Central memory CD8-positive, alpha-beta T cell (primary cell): ENCODE results near the gene CELSR1.

ENCODE experiments used
- ATAC-seq: fragments of 150-1000 bp; cut with Tn5 transposase; replicated peaks from 2 replicates; pipeline ENCODE4 v1.10.0; 2022; ENCODE audit warnings: mild to moderate bottlenecking, moderate FRiP score, moderate number of reproducible peaks; ENCODE audit not compliant: poor library complexity, severe bottlenecking; ENCODE audit errors: extremely low read depth
- DNase-seq, 2 donors: peaks; one replicate each; pipeline ENCODE4 v3.0.0; 2021; ENCODE audit warnings: low spot score in 2 of 2
- H3K27ac Mint-ChIP-seq: one replicate; pipeline ENCODE4 v1.8.0; 2022; ENCODE audit warnings: low read depth, mild to moderate bottlenecking, moderate library complexity, mixed read lengths
- H3K27me3 Mint-ChIP-seq: one replicate; pipeline ENCODE4 v1.8.0; 2022; ENCODE audit warnings: mixed read lengths
- H3K36me3 Mint-ChIP-seq: one replicate; pipeline ENCODE4 v1.8.0; 2022; ENCODE audit warnings: mild to moderate bottlenecking, moderate library complexity, mixed read lengths; ENCODE audit not compliant: insufficient read depth
- H3K4me1 Mint-ChIP-seq: one replicate; pipeline ENCODE4 v1.8.0; 2022; ENCODE audit warnings: mixed read lengths
- H3K4me3 Mint-ChIP-seq: one replicate; pipeline ENCODE4 v1.8.0; 2022; ENCODE audit warnings: mild to moderate bottlenecking, moderate library complexity, mixed read lengths
- H3K9me3 Mint-ChIP-seq: one replicate; pipeline ENCODE4 v1.8.0; 2022; ENCODE audit warnings: mixed read lengths

CELSR1 gene

GRCh38 chr22:46514592-46515207 is 22.7 kb downstream of the CELSR1 start:
- Mint-ChIP-seq H3K36me3 (no peaks in the 10 kb centered on the region), H3K27me3 (peaks cover 8% of the 10 kb centered on the region), H3K4me3 (no peak overlapping the region), H3K27ac (no peak overlapping the region), H3K4me1 (no peaks in the 10 kb centered on the region), H3K9me3 (no peaks in the 10 kb centered on the region)
- ATAC-seq (no peak), DNase-seq (no peak)

GRCh38 chr22:46513908-46514550 is 23.4 kb downstream of the CELSR1 start:
- ATAC-seq = no peak
- H3K27ac Mint-ChIP-seq = no peak overlapping the region

GRCh38 chr22:46512683-46513082 is 24.7 kb downstream of the CELSR1 start:
- H3K27me3 Mint-ChIP-seq = peaks cover 15% of the 10 kb centered on the region
- no peak overlapping the region for H3K4me3 Mint-ChIP-seq
- H3K36me3 Mint-ChIP-seq = no peaks in the 10 kb centered on the region
- DNase-seq (no peak), ATAC-seq (no peak)
- no peak overlapping the region for H3K27ac Mint-ChIP-seq
- no peaks in the 10 kb centered on the region for H3K9me3 Mint-ChIP-seq
- no peaks in the 10 kb centered on the region for H3K4me1 Mint-ChIP-seq

More at GRCh38 chr22:46513908-46514550, 23.4 kb downstream of the CELSR1 start:
- Mint-ChIP-seq H3K4me3 (no peak overlapping the region), H3K36me3 (no peaks in the 10 kb centered on the region), H3K9me3 (no peaks in the 10 kb centered on the region), H3K27me3 (peaks cover 14% of the 10 kb centered on the region), H3K4me1 (no peaks in the 10 kb centered on the region)
- DNase-seq = no peak

GRCh38 chr22:46512039-46512370 is 25.4 kb downstream of the CELSR1 start:
- Mint-ChIP-seq H3K9me3 (no peaks in the 10 kb centered on the region), H3K4me3 (no peak overlapping the region), H3K4me1 (no peaks in the 10 kb centered on the region), H3K36me3 (no peaks in the 10 kb centered on the region), H3K27me3 (peaks cover 8% of the 10 kb centered on the region), H3K27ac (no peak overlapping the region)
- ATAC-seq (no peak), DNase-seq (no peak)

GRCh38 chr22:46511151-46512038 is 26.0 kb downstream of the CELSR1 start:
- Mint-ChIP-seq H3K36me3 (no peaks in the 10 kb centered on the region), H3K4me1 (no peaks in the 10 kb centered on the region), H3K4me3 (no peak overlapping the region), H3K27ac (no peak overlapping the region), H3K27me3 (peaks cover 8% of the 10 kb centered on the region), H3K9me3 (no peaks in the 10 kb centered on the region)
- DNase-seq (no peak), ATAC-seq (no peak)

- Mint-ChIP-seq H3K27ac (no peak overlapping the region), H3K27me3 (peaks cover 8% of the 10 kb centered on the region), H3K36me3 (no peaks in the 10 kb centered on the region), H3K4me1 (peaks cover 4% of the 10 kb centered on the region), H3K9me3 (no peaks in the 10 kb centered on the region), H3K4me3 (no peak overlapping the region)
- ATAC-seq = no peak
- DNase-seq = no peak
These were observed 27.9 kb downstream of the CELSR1 start for GRCh38 chr22:46509416-46510089.

- DNase-seq = no peak
- Mint-ChIP-seq H3K4me3 (no peak overlapping the region), H3K9me3 (no peaks in the 10 kb centered on the region), H3K4me1 (peaks cover 5% of the 10 kb centered on the region), H3K36me3 (no peaks in the 10 kb centered on the region), H3K27me3 (peaks cover 10% of the 10 kb centered on the region), H3K27ac (no peak overlapping the region)
- no peak for ATAC-seq
These were observed 28.9 kb downstream of the CELSR1 start for GRCh38 chr22:46508491-46508999.

GRCh38 chr22:46507451-46508425 is 29.7 kb downstream of the CELSR1 start:
- H3K36me3 Mint-ChIP-seq = no peaks in the 10 kb centered on the region
- no peak for DNase-seq
- H3K4me1 Mint-ChIP-seq = peaks cover 5% of the 10 kb centered on the region
- no peak for ATAC-seq
- H3K27me3 Mint-ChIP-seq = peaks cover 18% of the 10 kb centered on the region
- H3K9me3 Mint-ChIP-seq = no peaks in the 10 kb centered on the region
- H3K4me3 Mint-ChIP-seq = no peak overlapping the region
- no peak overlapping the region for H3K27ac Mint-ChIP-seq

- ATAC-seq = no peak
- H3K27me3 Mint-ChIP-seq = peaks cover 45% of the 10 kb centered on the region
- no peaks in the 10 kb centered on the region for H3K36me3 Mint-ChIP-seq
- H3K4me1 Mint-ChIP-seq = peaks cover 9% of the 10 kb centered on the region
- no peaks in the 10 kb centered on the region for H3K9me3 Mint-ChIP-seq
- H3K27ac Mint-ChIP-seq = no peak overlapping the region
- no peak overlapping the region for H3K4me3 Mint-ChIP-seq
- DNase-seq = no peak
These were observed 32.8 kb downstream of the CELSR1 start for GRCh38 chr22:46504584-46504983.

- ATAC-seq = no peak
- Mint-ChIP-seq H3K4me1 (peaks cover 19% of the 10 kb centered on the region), H3K27ac (no peak overlapping the region), H3K4me3 (no peak overlapping the region), H3K27me3 (peaks cover 56% of the 10 kb centered on the region), H3K36me3 (peaks cover 2% of the 10 kb centered on the region), H3K9me3 (no peaks in the 10 kb centered on the region)
- no peak for DNase-seq
These were observed 34.8 kb downstream of the CELSR1 start for GRCh38 chr22:46502440-46503175.

- Mint-ChIP-seq H3K36me3 (peaks cover 2% of the 10 kb centered on the region), H3K9me3 (no peaks in the 10 kb centered on the region), H3K27ac (no peak overlapping the region), H3K4me3 (no peak overlapping the region), H3K4me1 (peaks cover 19% of the 10 kb centered on the region), H3K27me3 (peaks cover 60% of the 10 kb centered on the region)
- ATAC-seq (no peak), DNase-seq (no peak)
These were observed 35.7 kb downstream of the CELSR1 start for GRCh38 chr22:46501701-46502100.
